HG03064 (cell line): ENCODE data around the gene GLI3.
"Not testable (repeated sequence)": the region's sequence is repeated elsewhere in the genome, so short reads cannot be mapped to it uniquely, and the experiment has no call there.

Source experiments
- ATAC-seq: cut with Tn5 transposase; IDR thresholded peaks from one replicate; pipeline ENCODE4 v1.9.1; 2021; ENCODE audit warnings: low read depth; ENCODE audit not compliant: unreplicated experiment

GLI3 gene

DNA sequence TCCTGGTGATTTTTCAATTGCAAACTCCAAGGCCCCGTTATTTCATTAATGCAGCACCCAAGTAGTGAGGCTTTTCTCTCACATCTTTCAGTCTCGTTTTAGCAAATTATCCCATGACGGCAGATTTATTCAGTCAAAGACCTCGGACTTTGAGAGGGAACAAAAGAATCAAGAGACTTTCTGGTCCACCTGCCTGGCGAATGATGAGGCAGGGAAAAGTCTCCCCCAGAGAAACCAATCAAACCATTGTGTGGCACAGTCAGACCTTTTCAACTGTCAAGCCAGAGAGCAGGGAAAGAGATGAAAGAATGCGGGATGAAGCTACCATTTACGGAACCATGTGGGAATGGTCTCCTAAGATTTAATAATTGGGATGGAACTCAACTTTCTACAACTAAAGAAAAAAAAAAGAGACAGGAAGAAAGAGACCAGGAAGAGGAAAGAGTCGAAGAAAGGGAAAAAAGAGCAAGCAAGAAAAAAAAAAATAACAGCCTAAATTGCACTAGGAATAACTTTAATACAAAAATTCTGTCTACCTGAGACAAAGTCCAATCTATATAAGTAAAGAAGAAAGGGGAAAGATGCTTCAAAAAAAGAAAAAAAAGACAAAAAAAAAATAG, 22.8 kb downstream of the GLI3 start:
- ATAC-seq: no peak

DNA sequence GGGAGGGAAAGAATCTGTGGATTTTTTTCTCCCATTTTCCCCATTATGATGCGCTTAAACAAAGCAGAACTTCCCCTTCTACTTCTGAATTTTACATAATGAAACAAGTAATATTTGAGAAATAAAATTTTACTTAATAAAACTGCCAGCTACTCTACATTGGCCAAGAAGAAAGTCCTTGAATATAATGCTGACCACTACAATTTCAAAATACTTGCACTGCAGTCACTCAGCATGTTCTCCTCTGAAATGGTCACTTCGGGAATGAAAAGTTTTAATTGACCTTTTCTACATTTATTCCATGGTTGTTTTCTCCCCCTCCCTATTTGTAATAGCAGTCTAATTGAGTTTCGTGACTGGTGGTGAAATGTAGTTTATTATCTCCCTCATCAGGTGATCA, 23.9 kb downstream of the GLI3 start:
- ATAC-seq: no peak

DNA sequence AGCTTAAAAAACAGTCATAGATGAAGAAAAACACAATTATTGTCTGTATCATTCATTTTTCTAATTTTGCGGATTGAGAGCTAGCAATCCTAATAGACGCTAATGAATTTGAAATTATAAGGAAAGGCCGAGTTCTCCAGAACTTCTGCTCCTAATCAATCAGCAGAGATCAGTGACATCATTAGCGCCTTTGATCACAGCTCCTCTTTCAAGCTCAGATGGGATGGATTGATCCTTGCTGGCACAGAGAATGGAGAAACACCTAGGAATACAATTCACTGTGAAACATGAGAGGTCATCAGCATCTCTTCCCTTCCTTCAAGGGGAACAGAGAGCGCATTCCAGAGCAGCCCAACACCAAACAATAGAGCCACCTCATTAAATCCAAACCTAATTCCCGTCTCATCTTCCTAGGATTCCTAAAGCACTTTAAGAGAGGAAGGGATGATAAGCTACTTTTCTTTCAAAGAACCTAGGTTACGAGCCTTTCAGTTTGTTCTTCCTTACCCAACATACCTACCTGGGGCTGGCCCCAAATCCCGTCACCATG, 24.4 kb downstream of the GLI3 start:
- no peak for ATAC-seq

DNA sequence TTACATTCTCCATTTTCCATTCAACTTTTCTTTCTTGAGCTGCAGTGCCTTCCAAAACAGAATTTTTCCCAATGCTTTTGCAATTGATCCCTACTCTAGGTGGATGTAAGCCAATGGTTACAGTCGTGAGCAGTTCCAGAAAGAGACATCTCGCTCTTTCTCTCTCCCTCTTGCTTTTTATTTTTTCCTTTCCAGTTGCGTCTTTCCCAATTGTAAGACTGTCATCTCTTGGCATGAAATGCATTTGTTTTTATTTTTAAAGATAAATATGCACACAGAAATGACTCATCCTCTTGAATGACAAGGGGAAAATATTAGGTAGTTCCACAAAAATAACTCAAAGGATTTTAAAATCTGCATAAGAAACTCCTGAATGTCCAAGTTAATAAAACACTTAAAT, 25.1 kb downstream of the GLI3 start:
- no peak for ATAC-seq

DNA sequence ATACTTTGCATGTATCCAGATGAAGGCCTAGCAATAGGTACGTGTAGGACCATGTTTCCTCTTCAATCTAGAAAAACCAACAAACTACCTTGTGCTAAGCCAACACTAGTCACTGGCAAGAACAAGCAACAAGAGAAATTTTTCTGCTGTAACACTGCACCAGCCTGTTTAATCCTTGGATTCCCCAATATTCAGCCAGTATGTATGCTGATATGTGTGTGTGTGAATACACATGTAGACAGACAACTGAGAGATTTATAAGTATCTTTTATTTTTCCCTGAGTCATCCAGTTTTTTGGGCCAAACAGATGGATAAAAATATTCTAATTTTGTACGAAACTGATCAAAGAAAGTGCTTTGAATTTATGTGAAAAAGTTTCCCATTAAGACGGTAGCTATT, 26.2 kb downstream of the GLI3 start:
- ATAC-seq: no peak

DNA sequence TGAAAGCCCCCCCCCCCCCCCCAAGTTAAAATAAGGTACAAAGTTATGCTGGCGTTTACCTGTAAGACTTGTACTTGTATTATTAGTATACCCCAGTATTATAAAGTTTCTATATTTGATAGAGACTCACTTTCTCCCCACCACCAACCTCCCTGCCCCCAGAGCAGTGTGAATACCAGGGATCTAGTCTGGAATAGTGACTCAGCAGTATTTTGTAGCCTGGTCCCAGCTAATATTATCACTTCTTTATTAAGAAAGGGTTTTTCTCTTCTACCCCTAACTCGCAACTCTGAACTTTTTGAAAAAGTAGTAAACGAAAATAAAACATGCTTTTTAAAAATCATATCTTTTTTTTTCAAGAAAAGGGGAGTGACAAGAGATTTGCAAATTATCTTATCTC, 26.7 kb downstream of the GLI3 start:
- no peak for ATAC-seq

DNA sequence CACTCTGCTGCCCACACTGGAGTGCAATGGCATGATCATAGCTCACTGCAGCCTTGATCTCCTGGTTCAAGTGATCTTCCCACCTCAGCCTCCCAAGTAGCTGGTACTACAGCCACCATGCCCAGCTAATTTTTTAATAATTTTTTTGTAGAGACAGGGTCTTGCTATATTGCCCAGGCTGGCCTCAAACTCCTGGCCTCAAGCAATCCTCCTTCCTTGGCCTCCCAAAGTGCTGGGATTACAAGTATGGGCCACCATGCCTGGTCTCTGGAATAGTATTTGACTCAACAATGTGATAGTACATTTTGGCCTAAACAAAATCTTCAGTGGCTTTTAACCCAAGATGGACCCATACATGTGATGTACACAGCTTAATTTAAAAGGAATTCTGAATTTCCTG, 27.9 kb downstream of the GLI3 start:
- not testable (repeated sequence) for ATAC-seq

DNA sequence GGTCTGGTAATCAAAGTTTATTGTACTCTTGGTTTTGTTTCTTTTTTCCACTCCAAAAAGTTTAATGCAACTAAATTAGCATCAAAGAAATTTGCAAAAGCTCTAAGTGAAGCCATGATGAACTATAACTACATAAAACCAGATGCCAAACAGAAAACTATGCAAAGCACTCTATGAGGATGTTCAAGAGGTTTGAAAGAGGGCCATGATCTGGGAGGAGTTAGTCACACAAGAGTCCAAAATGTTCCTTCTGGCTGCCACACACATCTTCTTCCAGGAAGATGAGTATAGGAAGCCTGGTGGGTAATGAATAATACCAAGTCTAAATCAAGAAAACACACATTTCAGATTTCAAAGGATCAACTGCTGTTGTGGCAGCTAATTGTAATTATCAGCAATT, 28.4 kb downstream of the GLI3 start:
- ATAC-seq: no peak

DNA sequence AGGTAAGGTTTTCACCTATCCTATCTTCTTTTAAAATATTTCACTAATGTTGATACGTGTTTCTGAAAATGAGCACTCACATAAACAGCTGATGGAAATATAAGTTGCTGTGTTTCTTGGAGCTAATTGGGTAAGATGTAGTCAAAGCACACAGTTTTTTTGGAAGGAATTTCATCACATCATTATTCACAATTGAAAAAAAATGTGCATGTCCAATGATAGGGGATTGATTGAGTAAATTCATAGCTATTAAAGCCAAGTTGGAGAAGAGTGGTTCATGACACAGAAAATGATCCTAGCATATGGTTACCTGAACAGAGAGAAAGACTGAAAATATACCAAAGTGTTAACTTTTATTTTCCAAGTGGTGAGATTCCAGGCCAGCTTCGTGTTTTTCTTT, 29.6 kb downstream of the GLI3 start:
- no peak for ATAC-seq

DNA sequence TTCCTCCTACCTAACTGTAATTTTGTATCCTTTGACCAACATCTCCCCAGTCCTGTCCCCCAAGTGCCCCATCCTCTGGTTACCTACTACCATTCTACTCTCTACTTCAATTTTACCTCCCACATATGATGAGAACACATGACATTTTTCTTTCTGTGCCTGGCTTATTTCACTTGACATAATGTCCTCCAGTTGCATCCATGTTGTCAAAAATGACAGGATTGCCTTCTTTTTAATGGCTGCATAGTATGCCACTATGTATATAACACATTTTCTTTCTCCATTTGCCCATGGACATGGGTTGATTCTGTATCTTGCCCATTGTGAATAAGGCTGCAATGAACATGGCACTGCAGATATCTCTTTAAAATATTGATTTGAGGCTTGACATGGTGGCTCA, 33.7 kb downstream of the GLI3 start:
- no peak for ATAC-seq

DNA sequence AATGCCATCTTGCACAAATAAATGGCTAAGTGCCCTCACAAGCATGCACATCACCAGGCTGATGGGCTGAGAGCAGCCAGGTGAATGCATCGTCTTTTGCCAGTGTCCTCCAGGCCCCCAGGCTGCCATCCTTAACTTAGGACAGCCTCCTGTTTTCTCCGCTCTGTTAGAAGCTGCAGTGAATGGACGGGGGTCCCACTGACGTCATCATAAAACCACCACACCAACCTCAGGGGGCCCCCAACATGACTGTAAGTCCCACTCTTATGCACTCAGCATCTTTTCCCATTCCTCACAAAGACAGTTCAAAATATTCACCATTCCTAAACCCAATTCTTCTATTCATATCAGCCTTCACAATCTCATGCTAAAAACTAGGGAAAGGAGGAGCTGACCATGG, 34.4 kb downstream of the GLI3 start:
- no peak for ATAC-seq

DNA sequence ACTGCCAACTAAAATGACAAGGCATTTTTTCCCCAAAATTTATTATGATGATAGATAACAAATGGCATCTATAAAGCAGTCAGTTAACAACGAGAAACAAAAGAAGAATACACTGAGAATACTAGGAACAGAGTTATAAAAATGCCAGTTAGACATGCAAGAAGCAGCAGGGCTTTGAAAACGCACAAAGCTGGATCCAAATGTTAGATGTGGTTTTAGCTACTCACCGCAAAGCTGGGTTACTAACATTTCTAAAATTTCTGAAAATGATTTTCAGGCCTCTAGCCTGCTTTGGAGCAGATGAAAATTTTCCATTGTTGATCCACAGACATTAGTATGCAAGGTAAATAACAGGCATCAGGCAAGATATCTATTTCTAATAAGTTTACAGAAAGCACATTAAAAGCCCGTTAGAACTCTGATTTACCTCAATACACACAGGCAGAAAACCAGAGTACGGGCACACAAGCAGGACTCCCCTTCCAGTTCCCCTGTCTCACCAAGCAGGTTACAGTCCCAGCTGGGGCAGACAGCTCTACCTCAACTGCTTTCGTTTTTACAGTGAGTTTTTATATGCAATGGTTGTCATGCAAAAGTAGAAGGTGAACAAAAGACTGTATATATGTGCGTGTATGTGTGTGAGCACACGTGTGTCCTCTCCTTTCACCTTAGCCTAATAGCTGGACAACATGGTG, 37.9 kb downstream of the GLI3 start:
- ATAC-seq: no peak

DNA sequence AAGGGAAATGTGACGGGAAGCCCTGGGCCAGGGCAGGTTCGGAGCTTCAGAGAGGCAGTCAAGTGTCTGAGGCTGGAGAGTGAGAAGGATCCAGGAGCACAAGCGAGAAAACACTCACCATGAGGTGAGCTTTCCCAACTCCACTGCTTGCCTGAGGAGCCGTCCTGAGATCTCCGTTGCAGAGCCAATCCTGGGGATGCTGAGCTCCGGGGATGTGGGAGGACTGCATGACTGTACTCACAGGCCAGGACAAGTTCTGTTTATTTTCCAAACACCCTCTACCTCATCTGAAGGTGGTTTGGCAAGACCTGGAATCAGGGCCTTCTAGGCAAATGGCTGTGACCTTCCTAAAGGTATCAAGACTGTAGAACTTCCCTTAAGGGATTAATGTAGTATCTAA, 38.7 kb downstream of the GLI3 start:
- ATAC-seq: no peak

DNA sequence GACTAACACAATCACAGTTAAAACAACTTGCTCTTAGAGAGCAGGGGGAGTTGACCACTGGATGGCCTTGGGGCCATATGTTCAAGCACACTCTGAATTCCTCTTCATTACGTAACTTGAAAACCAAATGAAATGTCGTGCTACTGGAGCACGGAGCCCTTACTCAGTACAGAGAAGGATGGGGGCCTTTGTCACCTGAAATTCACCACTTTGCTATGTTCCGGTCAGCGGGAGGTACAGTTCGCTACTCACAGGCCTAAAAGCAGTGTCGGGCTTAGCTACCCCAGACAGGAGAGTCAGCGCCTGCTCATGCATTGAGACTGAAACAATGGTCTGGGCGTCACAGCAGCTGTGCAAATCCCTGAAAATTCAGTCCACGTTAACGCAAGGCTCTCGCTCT, 39.6 kb downstream of the GLI3 start:
- ATAC-seq: no peak

DNA sequence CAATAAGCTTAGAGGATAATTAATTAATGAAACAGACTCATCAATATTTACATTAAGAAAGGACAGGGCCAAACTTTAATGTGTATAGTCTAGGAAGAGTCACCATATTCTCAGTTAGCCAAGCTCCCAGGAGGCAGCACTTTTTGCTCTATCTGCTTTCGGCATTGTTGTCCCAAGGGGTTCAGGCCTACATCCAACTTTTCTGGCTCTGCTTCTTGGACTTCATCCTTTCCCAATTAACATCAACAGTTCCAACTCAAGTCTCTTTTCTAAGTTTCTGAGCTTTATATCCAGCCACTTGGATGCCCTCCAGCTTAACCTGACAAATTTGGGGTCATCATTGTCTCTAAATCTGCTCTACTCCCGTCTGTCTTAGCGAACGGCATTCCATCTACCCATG, 42.8 kb downstream of the GLI3 start:
- no peak for ATAC-seq

DNA sequence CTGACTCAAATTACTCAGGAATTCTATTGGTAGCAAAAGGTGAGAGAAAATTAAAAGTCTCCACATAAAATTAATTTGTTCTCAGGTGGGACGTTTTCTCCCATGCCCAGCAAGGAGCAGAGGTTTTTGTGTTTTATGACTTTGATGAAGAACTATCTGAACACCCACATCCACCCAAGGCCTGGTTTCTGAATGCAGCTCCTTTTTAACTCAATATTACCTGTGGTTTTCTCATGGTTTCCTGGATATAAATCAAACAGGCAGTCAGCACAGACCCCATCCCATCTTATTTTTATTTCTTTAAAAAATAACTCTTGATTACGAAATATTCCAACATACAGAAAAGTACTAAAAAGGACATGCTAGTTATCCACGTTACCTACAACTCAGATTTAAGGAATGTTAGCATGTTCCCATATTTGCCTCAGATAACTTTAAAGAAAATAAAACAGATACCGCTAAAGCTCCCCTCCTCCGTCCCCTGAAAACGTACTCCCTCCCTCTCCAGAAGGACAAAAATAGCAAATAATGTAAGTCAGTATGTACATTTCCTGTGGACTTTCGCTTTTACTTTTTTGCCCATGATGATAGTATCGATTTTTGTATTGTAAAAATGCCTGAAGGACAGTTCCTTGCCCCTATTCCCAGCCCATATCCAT, 43.4 kb downstream of the GLI3 start:
- ATAC-seq: no peak

DNA sequence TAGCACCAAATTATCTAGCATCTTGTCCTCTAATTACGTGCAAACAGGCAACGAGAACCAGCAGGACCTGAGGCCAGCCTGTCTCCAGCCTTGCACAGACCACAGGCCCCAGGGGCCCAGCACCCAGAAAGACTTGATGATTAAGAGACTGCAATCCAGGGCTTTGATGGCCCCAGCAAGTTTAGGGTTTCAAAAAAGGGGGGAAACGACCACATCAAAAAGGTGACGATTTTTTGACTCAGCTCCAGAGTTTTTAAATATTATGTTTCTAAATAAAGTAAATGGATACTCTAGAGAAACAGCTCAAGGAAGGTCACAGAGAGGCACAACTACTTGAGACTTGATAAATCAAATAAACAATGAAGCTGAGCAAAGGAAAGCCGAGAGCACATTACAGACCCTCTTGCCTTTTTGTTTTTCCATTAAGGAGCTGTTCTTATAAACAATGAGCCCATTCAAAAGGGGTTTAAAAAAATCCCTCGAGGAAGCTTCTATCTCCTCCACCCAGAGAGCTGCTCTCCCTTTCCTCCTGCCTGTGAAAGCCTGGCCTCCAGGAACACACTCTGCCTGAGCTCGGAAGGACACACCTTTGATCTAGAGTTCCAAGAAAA, 44.1 kb downstream of the GLI3 start:
- no peak for ATAC-seq

DNA sequence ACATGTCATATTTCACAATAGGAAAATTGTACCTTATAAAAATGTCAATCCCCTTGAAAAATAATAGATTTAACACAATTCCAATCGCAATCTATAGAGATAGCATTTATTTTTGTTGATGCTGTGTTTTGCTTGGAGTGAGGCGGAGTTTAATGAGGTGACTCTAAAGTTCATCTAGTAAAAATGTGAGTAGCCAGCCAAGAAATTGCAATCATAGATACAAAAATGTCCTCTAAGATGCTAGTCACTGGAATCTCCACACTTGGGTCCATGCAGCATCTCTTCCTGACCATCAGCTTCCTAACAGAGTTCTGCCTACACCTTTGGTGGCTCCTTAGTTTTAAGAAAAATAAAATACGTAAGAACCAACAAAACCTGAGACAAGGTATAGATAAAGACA, 44.9 kb downstream of the GLI3 start:
- no peak for ATAC-seq

DNA sequence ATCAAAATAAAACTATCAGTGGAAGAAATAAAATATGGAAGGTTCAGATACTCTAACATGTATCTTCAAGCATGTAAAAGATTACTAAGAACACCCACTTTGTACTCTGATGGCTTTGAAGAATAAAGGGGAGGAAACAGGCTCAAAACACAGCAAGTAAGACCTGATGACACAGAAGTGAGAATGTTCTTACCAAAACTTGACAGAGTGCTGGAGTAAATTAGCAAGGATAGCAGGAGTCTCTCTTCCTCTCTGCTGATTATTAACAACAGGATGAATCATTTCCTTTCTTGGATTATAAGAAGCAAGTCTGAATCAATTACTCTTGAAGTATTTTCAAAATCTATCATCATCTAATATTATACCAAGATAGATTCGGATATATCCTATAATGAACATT, 47.5 kb downstream of the GLI3 start:
- ATAC-seq: no peak

DNA sequence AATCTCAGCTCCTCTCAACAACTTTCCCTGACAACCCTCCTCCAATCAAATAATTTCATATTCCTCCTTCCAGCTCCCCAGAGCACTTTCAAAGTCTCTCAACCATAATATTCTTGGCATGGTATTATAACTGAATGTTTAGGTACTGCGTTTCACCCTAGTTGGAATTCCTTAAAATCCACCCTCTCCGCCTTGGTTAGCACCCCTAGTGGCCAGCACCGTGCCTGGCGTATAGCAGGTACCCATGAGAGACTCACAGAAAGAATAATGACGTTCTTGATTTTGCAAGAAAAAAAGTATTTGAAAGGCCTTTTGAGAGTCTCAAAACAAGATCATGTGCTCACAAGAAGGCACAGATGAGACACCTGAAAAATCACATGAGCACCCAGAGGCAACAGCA, 50.9 kb downstream of the GLI3 start:
- ATAC-seq: no peak

DNA sequence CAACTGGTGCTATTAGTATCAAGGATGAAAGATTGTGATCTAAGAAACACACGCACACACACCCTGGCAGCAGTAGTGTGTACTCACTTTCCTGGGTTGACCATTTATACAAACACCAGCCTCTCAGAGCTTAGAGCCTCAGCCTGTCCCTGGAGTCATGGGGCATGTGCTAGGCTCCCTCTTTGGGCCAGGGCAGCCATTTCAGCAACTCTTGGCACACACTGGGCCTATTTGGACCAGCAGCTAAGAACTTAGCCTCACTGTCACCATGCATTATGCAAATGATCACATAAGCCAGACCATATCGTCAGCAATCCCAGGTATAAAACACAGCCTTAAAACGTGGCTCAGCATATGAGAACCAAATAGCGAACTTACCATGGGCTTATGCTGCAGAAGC, 51.3 kb downstream of the GLI3 start:
- ATAC-seq: no peak

DNA sequence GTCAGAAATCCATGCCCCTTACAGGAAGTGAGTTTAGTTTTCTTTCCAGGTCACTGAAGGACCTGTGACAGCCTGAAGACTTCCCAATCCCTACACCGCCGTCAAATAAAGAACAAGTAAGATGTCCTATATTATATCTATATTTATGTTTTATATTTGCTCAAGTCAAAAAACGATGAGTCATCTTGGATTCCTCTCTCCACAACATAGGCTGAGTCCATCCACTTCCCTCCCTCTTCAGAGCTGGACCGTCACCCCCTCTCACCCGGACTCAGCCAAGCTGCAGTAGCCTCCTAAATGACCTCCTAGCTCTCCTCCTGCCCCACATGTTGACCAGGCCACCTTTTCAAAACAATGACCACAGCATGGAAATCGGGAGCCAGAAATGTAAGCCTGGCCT, 53.5 kb downstream of the GLI3 start:
- no peak for ATAC-seq
